Colonic mucosa (tissue), 4 donors: ENCODE data around the gene EEFSEC. TPM values are rescaled to one million over a fixed set of nuclear protein-coding genes. Genes with fewer than 3 reads are reported as not detected.

ENCODE experiments used
- DNase-seq: peaks from one replicate; pipeline ENCODE4 v3.0.0-alpha.2; 2020
- H3K27ac ChIP-seq: fragments of 200-600 bp; one replicate; pipeline ENCODE4 v1.8.0; 2021
- H3K27me3 ChIP-seq: fragments of 200-600 bp; one replicate; pipeline ENCODE4 v1.8.0; 2021
- H3K36me3 ChIP-seq: fragments of 200-600 bp; one replicate; pipeline ENCODE4 v1.8.0; 2021
- H3K4me1 ChIP-seq: fragments of 200-600 bp; one replicate; pipeline ENCODE4 v1.8.0; 2021; ENCODE audit warnings: mild to moderate bottlenecking
- H3K4me3 ChIP-seq: fragments of 200-600 bp; one replicate; pipeline ENCODE4 v1.8.0; 2021
- H3K9ac ChIP-seq, 2 donors: one replicate each; pipeline ENCODE4 v1.7.0; 2013; ENCODE audit warnings: control low read depth in 2 of 2, low read depth in 2 of 2, low read length in 2 of 2
- H3K9me3 ChIP-seq: fragments of 200-600 bp; one replicate; pipeline ENCODE4 v1.8.0; 2021
- CTCF ChIP-seq: fragments of 200-600 bp; IDR thresholded peaks from one replicate; pipeline ENCODE4 v1.8.0; 2022; ENCODE audit warnings: antibody characterized with exemption, mild to moderate bottlenecking
- intact Hi-C: fragments of 100-400 bp; cut with DNase I; formaldehyde crosslinking; loops from one replicate; pipeline ENCODE4 v1.14.1; 2022
- total RNA-seq, 2 donors: library from RNA; stranded (reverse); fragmentation: NEBNext Ultra II Directional in 1 of 2; extraction: Animal tissue kit (Norgen Biotek cat#: 25700) in 1 of 2; gene quantifications; one replicate each; pipeline ENCODE4 v1.2.1, GENCODE V29; 2021
- donor health status: healthy.
- donor health status: DM: no; HTN: no; CAD: no.
- donor health status: DM: no; HTN: no; CAD: no.

EEFSEC gene
- total RNA-seq, 2 donors from 2014 or later, result 8.6 to 16.6 TPM

- DNase-seq, result no peak
- no peaks in the 10 kb centered on the region for H3K4me1 ChIP-seq
- no peak for TF ChIP-seq CTCF
- H3K9me3 ChIP-seq, result no peaks in the 10 kb centered on the region
- no peaks in the 10 kb centered on the region for H3K36me3 ChIP-seq
- H3K4me3 ChIP-seq, result no peak overlapping the region
- no peaks in the 10 kb centered on the region for H3K27me3 ChIP-seq
- intact Hi-C loops, result no loop called here
- no peak overlapping the region for H3K9ac ChIP-seq
- H3K27ac ChIP-seq, result peak overlapping the region; percentile 9
These were observed 26.2 kb downstream of the EEFSEC start for GRCh38 chr3:128179484-128179819.

- H3K27ac ChIP-seq, result no peak overlapping the region
- H3K4me3 ChIP-seq, result no peak overlapping the region
- no peaks in the 10 kb centered on the region for H3K9me3 ChIP-seq
- DNase-seq, result no peak
- no peaks in the 10 kb centered on the region for H3K36me3 ChIP-seq
- no peaks in the 10 kb centered on the region for H3K4me1 ChIP-seq
- no peak overlapping the region for H3K9ac ChIP-seq
- H3K27me3 ChIP-seq, result no peaks in the 10 kb centered on the region
- intact Hi-C loops, result no loop called here
- TF ChIP-seq CTCF, result no peak
These were observed 27.2 kb downstream of the EEFSEC start for GRCh38 chr3:128180436-128180835.

- intact Hi-C loops, result no loop called here
- H3K36me3 ChIP-seq, result no peaks in the 10 kb centered on the region
- TF ChIP-seq CTCF, result no peak
- no peak for DNase-seq
- H3K9ac ChIP-seq, result no peak overlapping the region
- no peaks in the 10 kb centered on the region for H3K4me1 ChIP-seq
- no peaks in the 10 kb centered on the region for H3K27me3 ChIP-seq
- no peak overlapping the region for H3K27ac ChIP-seq
- no peak overlapping the region for H3K4me3 ChIP-seq
- H3K9me3 ChIP-seq, result no peaks in the 10 kb centered on the region
These were observed 27.6 kb downstream of the EEFSEC start for GRCh38 chr3:128180913-128181312.

- no peak for DNase-seq
- Histone ChIP-seq H3K4me3 (no peak overlapping the region), H3K9me3 (no peaks in the 10 kb centered on the region), H3K27ac (no peak overlapping the region), H3K4me1 (no peaks in the 10 kb centered on the region), H3K9ac (no peak overlapping the region), H3K36me3 (no peaks in the 10 kb centered on the region), H3K27me3 (no peaks in the 10 kb centered on the region)
- intact Hi-C loops, result no loop called here
- TF ChIP-seq CTCF, result no peak
These were observed 29.4 kb downstream of the EEFSEC start for GRCh38 chr3:128182656-128183055.

GRCh38 chr3:128185630-128186447 is 32.6 kb downstream of the EEFSEC start:
- no peaks in the 10 kb centered on the region for H3K36me3 ChIP-seq
- no peak overlapping the region for H3K9ac ChIP-seq
- TF ChIP-seq CTCF, result no peak
- intact Hi-C loops, result no loop called here
- no peaks in the 10 kb centered on the region for H3K27me3 ChIP-seq
- no peaks in the 10 kb centered on the region for H3K9me3 ChIP-seq
- no peaks in the 10 kb centered on the region for H3K4me1 ChIP-seq
- H3K27ac ChIP-seq, result no peak overlapping the region
- DNase-seq, result no peak
- no peak overlapping the region for H3K4me3 ChIP-seq
